DMS53 treated with DMSO at 0.1 percent for 48 hours (cell line): ENCODE measurements around the gene PGBD5.

Source experiments
- DNase-seq: peaks from one replicate; lab custom pipeline; 2025; ENCODE audit not compliant: unreplicated experiment; lab: John Stamatoyannopoulos, UW

Gene PGBD5

DNA sequence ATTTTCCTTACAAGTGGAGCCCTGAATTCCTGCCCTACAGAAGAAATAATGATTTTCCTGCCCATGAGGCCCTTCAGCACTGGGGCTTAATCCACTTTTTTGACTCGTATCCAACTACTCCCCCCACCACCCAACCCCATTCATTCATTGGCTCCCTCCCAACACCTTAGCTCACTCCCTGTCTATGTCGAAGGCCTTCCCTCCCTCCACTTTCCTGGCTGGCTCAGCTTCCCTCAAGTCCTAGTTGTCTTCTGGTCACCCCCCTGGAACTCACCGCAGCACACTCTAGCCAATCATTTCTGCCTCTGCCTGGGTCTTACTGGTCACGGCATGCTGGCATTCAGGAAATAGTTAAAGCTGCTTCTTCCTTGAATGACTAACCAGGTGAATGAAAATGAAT lies 118.9 kb downstream of the PGBD5 start:
- no peak for DNase-seq

DNA sequence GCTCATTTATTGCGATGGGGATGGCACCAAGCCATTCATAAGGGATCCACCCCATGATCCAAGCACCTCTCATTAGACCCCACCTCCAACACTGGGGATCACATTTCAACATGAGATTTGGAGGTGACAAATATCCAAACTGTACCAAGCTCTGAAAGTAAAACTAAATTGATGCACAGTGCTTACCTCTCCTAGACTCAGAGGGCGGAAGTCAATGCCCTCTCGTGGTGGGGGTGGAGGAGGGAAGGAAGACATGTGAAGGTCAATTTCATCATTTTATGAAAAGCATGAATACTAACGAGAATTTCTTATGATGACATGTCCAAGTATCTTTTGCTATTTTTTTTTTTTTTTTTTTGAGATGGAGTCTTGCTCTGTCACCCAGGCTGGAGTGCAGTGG lies 120.0 kb downstream of the PGBD5 start:
- no peak for DNase-seq

DNA sequence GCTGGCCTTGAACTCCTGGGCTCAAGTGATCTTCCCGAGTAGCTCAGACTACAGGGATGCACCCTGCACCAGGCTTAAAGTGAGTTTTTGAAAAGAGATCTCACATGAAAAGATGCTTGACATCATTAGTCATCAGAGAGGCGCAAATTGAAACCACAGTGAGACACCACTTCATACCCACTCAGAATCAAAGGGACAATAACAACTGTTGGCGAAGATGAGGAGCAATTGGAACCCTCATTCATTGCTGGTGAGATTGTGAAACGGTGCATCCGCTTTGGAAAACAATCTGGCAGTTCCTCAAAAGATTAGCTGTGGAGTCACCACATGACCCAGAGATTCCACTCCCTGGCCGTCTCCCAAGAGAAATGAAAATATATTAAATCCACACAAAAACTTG lies 122.3 kb downstream of the PGBD5 start:
- peak; percentile 21 for DNase-seq

DNA sequence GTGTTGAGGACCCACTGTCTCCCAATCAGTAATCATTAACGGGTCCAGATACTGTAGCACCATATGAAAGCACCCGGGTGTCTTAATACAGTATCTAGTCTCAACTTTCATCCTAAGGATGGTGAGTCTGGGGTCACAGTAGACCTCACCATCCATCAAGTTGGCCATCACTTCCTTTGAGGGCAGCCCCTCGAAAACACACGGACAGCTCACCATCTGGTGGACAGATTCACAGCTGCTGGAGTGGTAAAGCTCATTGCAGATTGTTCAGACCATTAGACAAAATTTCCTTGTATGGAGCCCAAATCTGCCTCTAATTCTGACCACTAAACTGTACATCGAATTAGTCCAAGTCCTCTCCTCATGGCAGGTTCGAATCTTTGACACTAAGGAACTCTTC lies 123.1 kb downstream of the PGBD5 start:
- DNase-seq: no peak

DNA sequence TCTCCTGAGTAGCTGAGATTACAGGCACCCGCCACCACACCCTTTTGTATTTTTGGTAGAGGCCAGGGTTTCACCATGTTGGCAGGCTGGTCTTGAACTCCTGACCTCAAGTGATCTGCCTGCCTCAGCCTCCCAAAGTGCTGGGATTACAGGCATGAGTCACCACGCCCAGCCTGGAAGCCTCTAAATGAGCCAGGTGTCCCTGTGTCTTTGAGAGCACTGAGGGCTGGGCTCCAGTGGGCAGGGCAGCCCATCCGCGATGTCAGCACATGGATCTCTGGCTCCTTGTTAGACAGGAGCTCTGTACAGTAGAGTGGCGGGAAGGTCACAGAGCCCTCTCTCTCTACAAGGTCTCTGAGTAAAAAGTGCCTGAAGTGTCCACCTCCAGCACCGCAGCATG lies 124.3 kb downstream of the PGBD5 start:
- DNase-seq: no peak

DNA sequence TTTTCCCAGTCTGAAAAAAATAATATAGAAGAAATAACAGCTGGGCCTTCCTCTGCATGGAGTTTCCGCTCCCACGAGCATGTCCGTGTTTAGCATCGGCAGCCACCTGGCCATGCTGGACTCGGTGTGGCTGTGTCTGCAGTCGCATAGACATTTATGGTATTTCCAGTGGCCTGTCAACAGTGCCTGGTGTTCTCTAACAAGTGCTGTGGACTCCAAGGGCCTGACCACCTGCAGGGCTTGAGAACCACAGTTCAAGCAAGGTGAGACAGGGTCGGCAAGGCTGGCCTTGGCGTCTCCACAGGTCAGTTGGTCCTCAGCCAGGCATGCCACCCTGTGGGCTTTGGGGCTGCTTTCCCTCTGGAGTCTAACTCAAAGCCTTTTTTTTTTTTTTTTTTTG lies 124.8 kb downstream of the PGBD5 start:
- no peak for DNase-seq

DNA sequence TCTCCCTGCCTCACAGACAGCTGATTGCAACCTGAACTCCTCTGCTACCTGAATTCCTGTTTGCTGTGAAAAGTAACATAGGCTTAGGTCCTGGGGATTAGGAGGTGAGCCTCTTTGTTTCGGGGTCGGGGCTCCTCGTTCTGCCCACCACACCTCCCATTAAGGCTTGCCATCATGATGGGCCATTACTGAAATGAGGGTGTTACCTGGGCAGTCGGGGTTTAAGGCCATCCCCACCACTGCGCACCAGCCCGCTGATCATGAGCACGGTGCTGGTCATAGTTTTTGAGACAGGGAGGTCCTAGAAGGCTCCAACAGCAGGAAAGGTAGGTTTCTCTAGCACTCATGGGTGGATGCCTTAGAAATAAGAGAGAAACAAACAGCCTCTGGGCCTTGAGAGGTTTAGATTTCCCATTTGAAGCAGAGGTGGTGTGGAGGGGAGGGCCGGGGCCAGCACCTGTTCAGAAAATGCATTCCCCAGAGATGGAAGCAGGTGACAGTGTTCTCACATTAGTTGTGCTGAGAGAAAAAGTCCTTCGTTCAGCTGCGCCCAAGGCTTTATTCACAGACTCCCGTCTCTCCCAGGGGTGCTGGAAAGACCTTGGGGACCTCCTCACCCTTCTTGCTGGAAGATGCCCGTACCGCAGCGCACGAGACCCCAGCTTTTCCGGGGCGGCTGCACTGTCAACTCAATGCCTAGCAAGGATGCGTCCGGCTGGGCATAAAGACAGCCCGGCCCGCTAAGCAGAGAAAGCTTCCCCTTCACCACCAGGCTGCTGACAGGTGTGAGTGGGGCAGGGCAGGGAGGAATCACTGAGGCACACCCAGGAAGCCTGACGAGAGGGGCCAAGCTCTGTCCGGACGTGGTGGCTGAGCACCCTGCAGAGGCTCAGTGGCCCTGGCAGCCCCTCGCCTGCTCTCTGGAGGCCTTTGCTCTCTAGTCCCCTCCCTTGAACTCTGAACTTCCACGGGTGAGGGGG lies 125.5 kb downstream of the PGBD5 start:
- no peak for DNase-seq

DNA sequence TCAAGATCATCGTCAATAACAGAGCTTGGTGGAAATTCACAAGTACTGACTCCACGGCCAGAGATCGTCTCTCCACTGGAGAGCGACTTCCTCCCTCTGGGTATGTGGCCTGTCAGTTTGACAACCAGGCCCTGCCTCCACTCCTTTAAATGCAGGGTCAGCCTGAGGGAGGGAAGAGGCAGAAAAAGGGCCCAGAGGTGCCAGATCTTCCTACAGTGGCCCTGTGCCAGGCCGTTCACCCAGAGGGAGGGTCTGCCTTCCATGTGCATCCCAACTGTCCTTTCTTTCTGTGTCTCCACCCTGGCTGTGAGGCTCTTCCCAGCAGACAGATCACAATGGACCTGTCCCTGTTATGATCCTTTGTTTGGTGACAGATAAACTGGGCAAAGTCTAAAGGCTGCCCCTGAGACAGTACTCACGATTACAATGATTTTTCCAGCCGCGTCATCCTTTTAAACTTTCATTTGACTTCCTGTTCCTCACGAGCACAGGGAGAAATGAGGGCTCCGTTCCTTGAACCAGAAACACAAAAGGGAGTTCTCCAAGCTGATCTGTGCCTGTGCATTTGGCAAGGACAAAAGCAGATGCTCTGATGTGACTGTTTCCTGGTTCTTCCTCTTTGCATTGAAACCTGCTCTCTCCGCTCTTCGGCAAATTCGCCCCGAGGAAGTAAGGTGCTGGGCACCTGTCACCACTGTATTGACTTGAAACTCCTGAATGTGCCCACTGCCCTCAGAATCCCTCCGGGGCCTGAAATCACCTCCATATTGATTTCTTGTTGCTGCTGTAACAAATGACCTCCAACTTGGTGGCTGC lies 126.7 kb downstream of the PGBD5 start:
- DNase-seq: no peak

DNA sequence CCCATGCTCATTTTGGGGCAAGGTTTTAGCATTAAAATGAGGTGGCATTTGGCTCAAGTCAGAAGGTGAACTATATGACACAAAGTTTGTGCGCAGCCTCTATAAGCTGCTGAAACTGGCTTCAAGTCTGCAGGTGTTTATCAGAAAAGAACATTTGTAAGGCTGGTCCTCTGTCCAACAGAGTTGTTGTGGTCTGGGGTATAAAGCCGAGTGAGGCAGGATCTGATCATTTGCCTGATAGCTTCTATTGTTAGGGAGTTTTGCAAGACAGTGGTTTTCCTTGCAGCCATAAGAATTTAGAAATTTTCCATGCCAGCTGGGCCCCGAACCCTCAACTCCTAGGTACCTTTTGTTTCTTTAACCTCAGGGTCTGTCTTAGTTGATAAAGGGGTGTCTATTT lies 130.8 kb downstream of the PGBD5 start:
- no peak for DNase-seq

DNA sequence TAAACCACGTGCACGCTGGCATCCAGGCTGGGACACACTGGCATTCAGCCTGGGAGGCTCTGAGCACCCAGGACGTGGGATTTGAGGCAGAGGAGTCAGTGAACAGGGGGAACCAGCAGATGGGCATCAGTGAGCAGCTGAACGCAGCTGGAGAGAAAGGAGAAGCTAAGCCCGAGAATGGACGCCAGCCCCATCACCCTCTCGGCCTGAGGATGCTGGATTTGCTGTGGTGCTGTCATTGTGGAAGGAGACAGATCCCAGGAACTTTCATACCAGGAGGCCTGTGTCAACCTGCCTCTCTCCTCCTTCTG lies 132.8 kb downstream of the PGBD5 start:
- DNase-seq: no peak

DNA sequence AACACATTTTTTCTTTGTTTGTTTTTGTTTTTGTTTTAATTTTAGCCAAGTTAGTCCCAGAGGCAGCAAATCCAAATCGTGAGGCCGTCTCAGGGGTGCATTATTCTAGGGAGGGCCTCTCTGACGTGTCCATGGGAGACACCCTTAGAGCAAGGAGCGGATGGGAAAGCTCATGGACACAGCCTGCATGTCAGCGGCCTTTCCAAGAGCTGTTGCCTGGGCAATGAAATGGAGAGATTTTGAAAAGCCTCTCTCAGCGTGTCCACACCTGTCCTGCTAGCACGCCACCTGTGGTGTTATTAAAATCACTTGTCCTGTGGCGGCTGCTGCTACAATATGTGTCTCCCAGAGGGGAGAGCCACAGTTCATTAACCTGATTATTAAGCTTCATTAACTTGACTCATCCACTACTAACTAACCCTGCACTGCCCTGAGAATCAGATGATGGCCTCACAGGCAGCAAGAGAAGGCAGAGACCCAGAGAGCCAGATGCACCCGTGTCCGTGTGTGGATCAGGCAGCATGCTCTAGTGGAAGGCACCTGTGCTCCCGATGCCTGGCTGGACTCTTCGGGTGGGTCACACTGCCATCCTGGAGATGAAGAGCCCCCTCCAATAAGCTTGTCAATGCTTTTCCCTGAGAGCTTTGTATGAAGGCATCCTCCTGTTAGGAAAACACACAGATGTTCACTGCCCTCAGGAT lies 133.3 kb downstream of the PGBD5 start:
- DNase-seq: peak; percentile 37

DNA sequence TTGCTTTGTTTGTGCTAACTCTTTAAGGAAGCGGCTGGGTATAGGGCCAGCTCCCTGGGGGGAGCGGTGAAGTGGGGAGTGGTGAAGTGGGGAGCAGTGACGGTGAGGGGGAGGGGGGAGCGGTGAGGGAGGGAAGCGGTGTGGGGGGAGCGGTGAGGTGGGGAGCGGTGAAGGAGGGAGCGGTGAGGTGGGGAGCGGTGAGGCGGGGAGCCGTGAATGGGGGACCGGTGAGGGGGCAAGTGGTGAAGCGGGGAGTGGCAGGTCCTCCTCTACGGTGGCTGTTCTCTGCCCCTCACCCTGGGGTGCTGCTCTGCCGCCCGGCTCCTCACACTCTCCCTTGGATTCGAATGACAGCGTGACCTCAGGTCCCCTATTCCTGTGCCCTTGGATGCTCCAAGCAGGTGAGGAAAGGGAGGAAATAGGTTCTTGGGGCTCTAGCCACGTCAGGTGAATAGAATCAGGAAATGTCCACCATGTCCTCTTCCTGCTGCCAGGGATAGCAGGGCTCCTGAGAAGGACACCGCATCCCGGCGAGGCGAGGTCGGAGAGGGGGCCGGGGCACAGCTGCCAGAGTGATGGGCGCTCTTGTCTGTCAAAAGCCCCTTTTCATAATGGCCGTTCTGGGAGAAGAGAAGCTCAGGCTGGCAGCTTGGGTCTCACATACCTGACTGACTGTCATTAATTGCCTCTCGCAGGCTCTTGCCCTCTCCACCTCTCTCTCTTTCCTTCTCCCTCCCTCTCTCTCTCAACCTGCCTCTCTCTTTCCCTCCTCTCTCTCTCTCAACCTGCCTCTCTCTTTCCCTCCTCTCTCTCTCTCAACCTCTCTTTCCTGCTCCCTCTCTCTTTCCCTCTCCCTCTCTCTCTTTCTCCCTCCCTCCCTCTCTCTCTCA lies 134.2 kb downstream of the PGBD5 start:
- DNase-seq: no peak

DNA sequence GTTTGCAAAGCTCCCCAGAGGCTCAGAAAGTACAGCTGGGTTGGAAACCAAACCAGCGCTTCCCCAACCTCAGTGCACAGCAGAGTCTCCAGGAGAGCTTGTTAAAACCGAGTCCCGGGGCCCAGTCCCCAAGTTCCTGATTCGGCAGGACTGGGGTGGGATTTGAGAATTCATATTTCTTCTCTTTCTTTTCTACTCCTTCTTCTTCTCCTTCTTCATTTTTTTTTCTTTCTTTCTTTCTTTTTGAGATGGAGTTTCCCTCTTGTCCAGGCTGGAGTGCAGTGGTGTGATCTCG lies 136.8 kb downstream of the PGBD5 start:
- DNase-seq: no peak

DNA sequence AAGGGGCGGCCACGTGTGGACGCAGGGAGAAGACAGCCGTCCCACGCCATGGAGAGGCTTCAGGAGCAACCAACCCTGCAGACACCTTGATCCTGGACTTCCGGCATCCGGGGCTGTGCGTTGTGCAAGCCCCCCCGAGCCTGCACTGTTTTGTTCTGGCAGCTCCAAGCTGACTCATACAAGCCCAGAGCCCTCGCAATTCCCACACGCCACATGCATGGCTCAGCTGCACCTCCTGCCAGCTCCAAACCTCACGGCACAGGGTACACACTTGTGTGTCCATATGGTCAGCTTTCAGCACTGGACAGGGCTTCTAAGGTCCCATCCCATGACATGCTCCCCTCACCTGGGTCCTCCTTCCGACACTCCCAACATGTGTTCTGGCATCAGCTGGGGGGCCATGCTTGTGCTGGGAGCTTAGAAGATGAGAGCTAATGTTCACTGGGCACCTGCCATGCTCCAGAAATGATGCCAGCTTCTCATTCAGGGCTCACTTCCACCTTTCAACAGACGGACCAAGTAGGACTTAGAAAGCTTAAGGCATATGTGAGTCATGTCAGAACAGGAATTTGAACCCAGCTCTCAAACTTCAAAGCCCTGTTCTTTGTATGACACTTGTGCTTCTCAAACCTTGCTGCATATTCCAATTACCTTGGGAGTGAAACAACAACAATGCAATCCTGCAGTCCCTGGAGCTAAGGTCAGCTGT lies 137.3 kb downstream of the PGBD5 start:
- no peak for DNase-seq

DNA sequence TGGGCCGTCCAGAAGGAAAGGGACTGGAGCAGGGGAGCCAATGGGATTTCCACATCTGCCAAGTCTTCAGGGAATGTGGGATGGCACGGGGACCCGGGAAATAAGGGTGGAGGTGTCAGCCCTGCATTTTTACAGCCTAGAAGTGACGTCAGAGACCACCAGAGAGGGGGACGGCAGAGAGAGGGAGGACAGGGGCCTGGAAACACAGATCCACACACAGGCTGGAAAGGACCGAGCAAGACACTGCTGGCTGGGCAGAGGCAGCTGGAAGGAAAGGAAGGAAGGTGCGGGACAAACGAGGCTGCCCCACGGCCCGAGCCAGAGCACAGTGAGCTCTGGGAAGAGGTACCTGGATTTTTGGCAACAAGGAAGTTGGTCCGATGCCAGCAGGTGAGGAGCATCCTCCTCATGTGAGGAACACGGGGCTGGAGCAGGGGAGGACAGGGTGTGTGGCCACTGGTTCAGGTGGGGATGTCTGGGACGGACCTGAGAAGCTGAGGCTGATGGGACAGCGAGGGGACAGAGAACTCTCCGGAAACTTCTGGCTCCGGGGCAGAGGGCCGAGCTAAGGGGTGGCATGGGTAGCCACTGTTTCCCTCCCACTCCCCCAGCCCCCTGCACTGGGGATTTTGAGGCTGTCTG lies 138.3 kb downstream of the PGBD5 start:
- no peak for DNase-seq

DNA sequence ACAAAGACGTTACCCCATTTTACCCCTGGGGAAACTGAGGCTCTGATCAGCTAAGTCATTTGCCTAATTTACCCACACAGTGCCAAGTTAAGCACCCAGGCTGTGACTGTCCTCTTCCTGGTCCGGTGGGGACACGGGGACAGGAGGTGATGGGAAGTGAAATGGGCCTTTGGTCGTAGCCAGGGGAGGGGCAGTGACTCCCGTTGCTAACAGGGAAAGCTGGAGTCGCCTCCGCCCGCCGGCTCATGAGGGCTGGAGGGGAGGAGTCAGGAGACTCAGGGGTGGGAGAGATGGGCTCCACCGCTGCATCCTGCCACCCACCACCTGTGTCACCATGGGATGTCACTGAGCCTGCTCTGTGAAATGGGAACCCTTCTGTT lies 139.3 kb downstream of the PGBD5 start:
- DNase-seq: no peak

DNA sequence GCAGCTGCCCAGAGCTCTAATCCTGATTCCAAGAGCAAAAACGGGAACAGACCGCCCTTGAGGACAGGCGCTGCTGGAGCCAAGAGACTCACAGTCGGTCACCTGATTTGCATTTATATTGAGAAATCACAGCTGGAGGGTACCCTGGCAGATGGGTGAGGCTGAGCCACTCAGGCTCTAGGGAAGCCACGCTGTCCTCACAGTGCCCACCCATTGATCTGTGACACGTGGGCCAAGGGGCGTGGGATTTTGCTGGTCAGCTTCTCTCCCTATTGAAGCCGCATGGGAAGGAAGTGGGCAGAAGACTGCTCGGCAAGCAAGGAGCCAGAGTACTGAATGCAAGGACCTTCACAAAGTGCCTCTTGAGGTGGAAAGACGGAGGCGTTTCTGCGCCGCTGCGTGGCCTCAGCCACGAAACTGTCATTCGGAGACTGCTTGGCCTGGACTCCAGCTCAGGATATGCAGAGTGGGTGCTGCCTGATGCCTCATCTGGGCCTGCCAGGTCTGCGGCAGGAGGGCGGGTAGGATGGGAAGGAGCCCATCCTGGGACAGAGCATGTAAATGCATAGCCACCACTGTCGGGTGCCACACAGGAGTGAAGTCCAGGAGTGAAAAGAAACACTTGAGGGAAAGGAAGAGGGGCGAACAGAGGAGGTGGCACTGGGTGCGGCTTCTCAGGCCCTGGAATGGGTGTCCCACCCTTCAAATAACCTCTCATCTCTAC lies 139.8 kb downstream of the PGBD5 start:
- no peak for DNase-seq

DNA sequence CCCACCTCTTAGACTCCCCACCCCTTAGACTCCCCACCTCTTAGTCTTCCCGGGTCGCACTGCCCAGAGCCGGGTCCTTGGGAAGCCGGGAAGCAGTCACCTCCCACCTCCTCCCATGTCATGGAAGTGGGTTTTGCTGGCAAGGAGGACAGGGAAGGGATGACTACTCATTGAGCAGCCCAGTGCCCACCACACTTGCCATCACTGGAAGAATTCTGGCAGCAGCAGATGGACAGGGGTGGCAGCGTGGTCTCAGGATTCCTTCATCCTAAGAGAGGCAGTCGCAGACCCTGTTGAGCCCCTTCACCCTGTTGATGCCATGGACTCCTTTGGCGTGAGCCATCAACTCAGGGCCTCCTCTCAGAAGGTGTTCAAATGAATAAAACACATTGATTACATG lies 140.8 kb downstream of the PGBD5 start:
- DNase-seq: no peak

DNA sequence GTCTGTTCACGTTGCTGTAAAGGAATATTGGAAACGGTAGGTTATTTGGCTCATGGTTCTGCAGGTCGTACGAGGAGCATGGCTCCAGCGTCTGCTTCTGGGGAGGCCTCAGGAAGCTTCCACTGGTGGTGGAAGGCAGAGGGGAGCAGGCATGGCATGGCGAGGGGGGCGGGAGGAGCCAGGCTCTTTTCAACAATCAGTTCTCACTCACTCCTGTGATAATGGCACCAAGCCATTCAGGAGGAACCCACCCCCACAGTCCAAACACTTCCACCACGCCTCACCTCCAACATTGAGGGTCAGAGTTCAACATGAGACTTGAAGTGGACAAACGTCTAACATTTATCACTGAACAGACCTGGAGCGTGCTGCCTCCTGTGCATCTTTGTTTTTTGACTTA lies 141.2 kb downstream of the PGBD5 start:
- no peak for DNase-seq
